GM12874 (cell line): ENCODE data around the gene LCLAT1.

Source experiments
- CTCF ChIP-seq: IDR thresholded peaks from 2 replicates; pipeline ENCODE4 v1.5.1; 2011; ENCODE audit warnings: low read depth, mild to moderate bottlenecking, control low read depth, low read length, moderate library complexity; ENCODE audit not compliant: insufficient read depth

LCLAT1 gene

GRCh38 chr2:30504731-30505130 is 57.7 kb downstream of the LCLAT1 start:
- TF ChIP-seq CTCF, result no peak

GRCh38 chr2:30505500-30506180 is 58.6 kb downstream of the LCLAT1 start:
- no peak for TF ChIP-seq CTCF

- TF ChIP-seq CTCF, result no peak
Observed at GRCh38 chr2:30509716-30510115, 62.7 kb downstream of the LCLAT1 start.

- no peak for TF ChIP-seq CTCF
Observed at GRCh38 chr2:30510409-30510808, 63.4 kb downstream of the LCLAT1 start.

GRCh38 chr2:30511122-30512083 is 64.4 kb downstream of the LCLAT1 start:
- no peak for TF ChIP-seq CTCF

- TF ChIP-seq CTCF, result no peak
Observed at GRCh38 chr2:30512243-30512886, 65.3 kb downstream of the LCLAT1 start.

GRCh38 chr2:30514134-30514847 is 67.2 kb downstream of the LCLAT1 start:
- no peak for TF ChIP-seq CTCF
